HepG2 (cell line): Measurements from ENCODE around the gene IL15. TPM values are rescaled to one million over a fixed set of nuclear protein-coding genes. Genes with fewer than 3 reads are reported as not detected.

ENCODE experiments used
- ATAC-seq: fragments of 200-7000 bp; cut with Tn5 transposase; 3 replicates; pipeline ENCODE4 v1.9.1; 2020; ENCODE audit warnings: mild to moderate bottlenecking, moderate library complexity
- BruUV-seq: library from RNA; stranded (reverse); fragments of 400-500 nt; replicated peaks from 2 replicates; lab custom pipeline; 2021; lab: Mats Ljungman, UMichigan
- CTCF ChIA-PET: fragments of 300-600 bp; formaldehyde crosslinking; extraction: SDS; loops from one replicate; lab custom pipeline; 2021; ENCODE audit warnings: low total read pairs, inconsistent platforms, low intra/inter-chr PET ratio; lab: Yijun Ruan, JAX
- POLR2A ChIA-PET: fragments of 350-600 bp; sonication (Branson Sonifier 250); formaldehyde crosslinking; loops from one replicate; lab custom pipeline; 2020; ENCODE audit warnings: antibody characterized with exemption, inconsistent platforms; lab: Yijun Ruan, JAX
- DNase-seq: peaks from one replicate; pipeline ENCODE4 v3.0.0-alpha.2; 2015; ENCODE audit warnings: low spot score
- FAIRE-seq: peaks from 3 replicates; lab custom pipeline; 2011; peaks lifted over from hg19 to GRCh38; lab: Jason Lieb, UNC
- H2AFZ ChIP-seq: one replicate; pipeline ENCODE4 v1.6.1; 2011; ENCODE audit warnings: low read length, inconsistent platforms
- H3K27ac ChIP-seq: fragments of 300-600 bp; 3 replicates; pipeline ENCODE4 v1.8.0; 2011; ENCODE audit warnings: mixed run types, mild to moderate bottlenecking, mixed read lengths, low read length, inconsistent platforms; ENCODE audit not compliant: insufficient read depth; ENCODE audit errors: extremely low read length
- H3K27me3 ChIP-seq, 2 experiments: fragments of 200-600 bp in 1 of 2; 2 replicates in 1 of 2; 3 replicates in 1 of 2; pipeline versions ENCODE4 v1.6.0 to v1.8.0; 2011; ENCODE audit warnings: low read length in 2 of 2, mild to moderate bottlenecking in 2 of 2, moderate library complexity in 2 of 2, inconsistent platforms in 1 of 2; ENCODE audit not compliant: insufficient read depth in 2 of 2, control insufficient read depth in 1 of 2
- H3K36me3 ChIP-seq, 2 experiments: fragments of 200-600 bp in 1 of 2; replicated peaks in 1 of 2; 2 replicates in 1 of 2; 3 replicates in 1 of 2; pipeline versions ENCODE4 v1.5.1 to v1.8.0; 2011; ENCODE audit warnings: low read length in 2 of 2, inconsistent platforms in 1 of 2; ENCODE audit not compliant: insufficient read depth in 2 of 2, control insufficient read depth in 1 of 2
- H3K4me1 ChIP-seq: 2 replicates; pipeline ENCODE4 v1.5.1; 2012; ENCODE audit warnings: low read length, inconsistent platforms; ENCODE audit not compliant: insufficient read depth
- H3K4me2 ChIP-seq: 2 replicates; pipeline ENCODE4 v1.6.0; 2011; ENCODE audit warnings: low read depth, low read length, inconsistent platforms
- H3K4me3 ChIP-seq, 3 experiments: fragments of 200-600 bp in 1 of 3; sonication (generic), shearing (Covaris generic) in 1 of 3; replicated peaks in 1 of 3; 2 replicates each; pipeline ENCODE4 v1.5.1; 2011 to 2016; ENCODE audit warnings: low read length in 3 of 3, inconsistent platforms in 2 of 3, low read depth in 2 of 3, mild to moderate bottlenecking in 2 of 3, control low read depth in 1 of 3, mixed read lengths in 1 of 3; ENCODE audit not compliant: insufficient read depth in 1 of 3
- H3K79me2 ChIP-seq: one replicate; pipeline ENCODE4 v1.6.1; 2011; ENCODE audit warnings: low read length, inconsistent platforms; ENCODE audit not compliant: insufficient read depth
- H3K9ac ChIP-seq: 2 replicates; pipeline ENCODE4 v1.6.0; 2011; ENCODE audit warnings: mild to moderate bottlenecking, low read depth, low read length, inconsistent platforms; ENCODE audit not compliant: insufficient read depth
- H3K9me3 ChIP-seq: 2 replicates; pipeline ENCODE4 v1.5.1; 2012; ENCODE audit warnings: mild to moderate bottlenecking, low read length
- H4K20me1 ChIP-seq: 2 replicates; pipeline ENCODE4 v1.6.0; 2011; ENCODE audit warnings: inconsistent platforms, mild to moderate bottlenecking, low read length, moderate library complexity; ENCODE audit not compliant: insufficient read depth
- AGO2 ChIP-seq: fragments of 200-400 bp; formaldehyde crosslinking; optimal IDR thresholded peaks from 2 replicates; pipeline ENCODE3; 2017; ENCODE audit warnings: mild to moderate bottlenecking, low read depth, low read length, moderate library complexity
- AKAP8 ChIP-seq: sonication (generic); formaldehyde crosslinking; IDR thresholded peaks from 2 replicates; pipeline ENCODE4 v1.5.1; 2020; ENCODE audit warnings: mild to moderate bottlenecking, missing genetic modification reagents
- ARNTL ChIP-seq: sonication (generic); formaldehyde crosslinking; IDR thresholded peaks from 2 replicates; pipeline ENCODE4 v1.4.0; 2020; ENCODE audit warnings: mild to moderate bottlenecking, missing genetic modification reagents
- CBFB ChIP-seq: sonication (generic); formaldehyde crosslinking; IDR thresholded peaks from 2 replicates; pipeline ENCODE4 v1.4.0; 2020; ENCODE audit warnings: missing genetic modification reagents
- KDM3A ChIP-seq: IDR thresholded peaks from 2 replicates; pipeline ENCODE4 v1.6.1; 2018; ENCODE audit warnings: low read depth, missing compliant biosample characterization
- MED8 ChIP-seq: sonication (generic); formaldehyde crosslinking; IDR thresholded peaks from 2 replicates; pipeline ENCODE4 v1.8.1; 2023; ENCODE audit warnings: mild to moderate bottlenecking, missing genetic modification reagents; ENCODE audit not compliant: insufficient replicate concordance
- NRL ChIP-seq: sonication (generic); formaldehyde crosslinking; IDR thresholded peaks from 2 replicates; pipeline ENCODE4 v1.5.0; 2020; ENCODE audit warnings: missing genetic modification reagents, mild to moderate bottlenecking, moderate library complexity, borderline replicate concordance
- TBX3 ChIP-seq: fragments of 450-650 bp; IDR thresholded peaks from 2 replicates; pipeline ENCODE4 v1.6.1; 2017; ENCODE audit warnings: antibody characterized with exemption, mild to moderate bottlenecking, inconsistent platforms, borderline replicate concordance
- TSC22D2 ChIP-seq: sonication (generic); formaldehyde crosslinking; IDR thresholded peaks from 2 replicates; pipeline ENCODE4 v1.5.1; 2020; ENCODE audit warnings: missing genetic modification reagents, mild to moderate bottlenecking, borderline replicate concordance
- ZKSCAN5 ChIP-seq: sonication (generic); formaldehyde crosslinking; IDR thresholded peaks from 2 replicates; pipeline ENCODE4 v1.5.1; 2020; ENCODE audit warnings: mild to moderate bottlenecking, missing genetic modification reagents
- ZNF282 ChIP-seq: fragments of 450-650 bp; IDR thresholded peaks from 2 replicates; pipeline ENCODE4 v1.6.1; 2018; ENCODE audit not compliant: partially characterized antibody
- ZNF292 ChIP-seq: sonication (generic); formaldehyde crosslinking; IDR thresholded peaks from 2 replicates; pipeline ENCODE4 v1.8.1; 2022; ENCODE audit warnings: mild to moderate bottlenecking, low read depth, missing genetic modification reagents, borderline replicate concordance
- in situ Hi-C: cut with HindIII; loops from 2 replicates; pipeline ENCODE4 v1.10.0; 2017; ENCODE audit warnings: low pct_unique_long_range_greater_than_20kb; ENCODE audit not compliant: extremely low pct_ligation_motif_present
- intact Hi-C: fragments of 100-400 bp; cut with micrococcal nuclease; formaldehyde crosslinking; loops from one replicate; pipeline ENCODE4 v1.10.0; 2022; ENCODE audit not compliant: unreplicated experiment
- polyA plus RNA-seq, 8 experiments: library from polyadenylated mRNA; depleted of rRNA in 3 of 8; stranded (reverse) in 7 of 8; unstranded in 1 of 8; fragments of >200 nt; fragmentation: Illumina TruSeq in 4 of 8; extraction: Trizol in 4 of 8; gene quantifications; 2 replicates each; pipeline versions ENCODE4 v1.2.1 to v1.2.3, GENCODE V29; 2011 to 2016; ENCODE audit warnings: low read depth in 4 of 8, missing spikeins in 1 of 8, mixed read lengths in 1 of 8; ENCODE audit not compliant: insufficient read depth in 1 of 8
- total RNA-seq, 5 experiments: library from RNA; depleted of rRNA; stranded (reverse); fragments of >200 nt; fragmentation: Illumina TruSeq; extraction: Trizol; gene quantifications; 2 replicates each; pipeline ENCODE4 v1.2.3, GENCODE V29; 2016; ENCODE audit warnings: low read depth in 1 of 5
- TF ChIP-seq, protein P1 (sequence below): sonication (generic); formaldehyde crosslinking; conservative IDR thresholded peaks from 2 replicates; pipeline ENCODE4 v1.4.0; 2020; ENCODE audit warnings: mild to moderate bottlenecking, missing genetic modification reagents, moderate library complexity

The IL15 gene
- total and polyA plus RNA-seq, 2 of the 13 experiments (the other 11 are each of a cell fraction or from before 2014, with no cell fraction given) = 0.12 to 0.24 TPM

DNA sequence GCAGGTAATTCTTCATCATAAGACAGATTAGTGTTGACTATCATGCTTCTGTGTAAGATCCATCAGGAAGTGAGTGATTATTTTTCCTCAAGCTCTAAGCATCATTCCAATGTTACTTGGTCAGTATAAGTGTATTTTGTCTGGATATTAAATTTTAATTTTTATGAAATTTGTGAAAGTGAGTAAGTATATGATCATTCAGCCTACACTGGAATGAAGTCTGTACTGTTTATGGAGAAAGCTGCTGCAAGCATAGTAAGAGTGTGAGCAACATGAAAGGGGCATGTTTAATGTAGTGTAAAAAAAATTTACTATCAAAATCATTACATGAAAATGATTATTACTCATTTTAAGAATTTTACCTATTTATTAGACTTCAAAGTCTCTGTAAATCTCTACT, 84.8 kb downstream of the IL15 start:
- no peak for TF ChIP-seq TBX3
- no peak for TF ChIP-seq ARNTL (CRISPR knock-in tag)
- TF ChIP-seq MED8 = no peak
- no peak for TF ChIP-seq ZKSCAN5 (CRISPR knock-in tag)
- no peak for TF ChIP-seq TSC22D2 (CRISPR knock-in tag)
- no peak for TF ChIP-seq AGO2
- no peak for TF ChIP-seq KDM3A (CRISPR knock-in tag)
- no peak for TF ChIP-seq ZNF282
- no peak for TF ChIP-seq AKAP8
- no peak for TF ChIP-seq NRL (CRISPR knock-in tag)
- TF ChIP-seq, protein P1, sequence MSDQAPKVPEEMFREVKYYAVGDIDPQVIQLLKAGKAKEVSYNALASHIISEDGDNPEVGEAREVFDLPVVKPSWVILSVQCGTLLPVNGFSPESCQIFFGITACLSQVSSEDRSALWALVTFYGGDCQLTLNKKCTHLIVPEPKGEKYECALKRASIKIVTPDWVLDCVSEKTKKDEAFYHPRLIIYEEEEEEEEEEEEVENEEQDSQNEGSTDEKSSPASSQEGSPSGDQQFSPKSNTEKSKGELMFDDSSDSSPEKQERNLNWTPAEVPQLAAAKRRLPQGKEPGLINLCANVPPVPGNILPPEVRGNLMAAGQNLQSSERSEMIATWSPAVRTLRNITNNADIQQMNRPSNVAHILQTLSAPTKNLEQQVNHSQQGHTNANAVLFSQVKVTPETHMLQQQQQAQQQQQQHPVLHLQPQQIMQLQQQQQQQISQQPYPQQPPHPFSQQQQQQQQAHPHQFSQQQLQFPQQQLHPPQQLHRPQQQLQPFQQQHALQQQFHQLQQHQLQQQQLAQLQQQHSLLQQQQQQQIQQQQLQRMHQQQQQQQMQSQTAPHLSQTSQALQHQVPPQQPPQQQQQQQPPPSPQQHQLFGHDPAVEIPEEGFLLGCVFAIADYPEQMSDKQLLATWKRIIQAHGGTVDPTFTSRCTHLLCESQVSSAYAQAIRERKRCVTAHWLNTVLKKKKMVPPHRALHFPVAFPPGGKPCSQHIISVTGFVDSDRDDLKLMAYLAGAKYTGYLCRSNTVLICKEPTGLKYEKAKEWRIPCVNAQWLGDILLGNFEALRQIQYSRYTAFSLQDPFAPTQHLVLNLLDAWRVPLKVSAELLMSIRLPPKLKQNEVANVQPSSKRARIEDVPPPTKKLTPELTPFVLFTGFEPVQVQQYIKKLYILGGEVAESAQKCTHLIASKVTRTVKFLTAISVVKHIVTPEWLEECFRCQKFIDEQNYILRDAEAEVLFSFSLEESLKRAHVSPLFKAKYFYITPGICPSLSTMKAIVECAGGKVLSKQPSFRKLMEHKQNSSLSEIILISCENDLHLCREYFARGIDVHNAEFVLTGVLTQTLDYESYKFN = no peak
- no peak for TF ChIP-seq ZNF292
- TF ChIP-seq CBFB (CRISPR knock-in tag) = no peak
- FAIRE-seq = no peak
- no peak for DNase-seq
- H3K9ac ChIP-seq = no peak overlapping the region
- no peak for ATAC-seq
- H2AFZ ChIP-seq = no peak overlapping the region
- H3K9me3 ChIP-seq = no peaks in the 10 kb centered on the region
- no peak overlapping the region for H3K4me2 ChIP-seq
- in situ Hi-C loops = no loop called here
- H3K36me3 ChIP-seq = no peaks in the 10 kb centered on the region
- BruUV-seq = no TSS peak
- ChIA-PET CTCF (no interaction called here), POLR2A (no interaction called here)
- H3K79me2 ChIP-seq = no peaks in the 10 kb centered on the region
- intact Hi-C loops = no loop called here
- H4K20me1 ChIP-seq = no peaks in the 10 kb centered on the region
- H3K27me3 ChIP-seq = no peaks in the 10 kb centered on the region
- H3K4me1 ChIP-seq = no peaks in the 10 kb centered on the region
- no peak overlapping the region for H3K27ac ChIP-seq
- H3K4me3 ChIP-seq = no peak overlapping the region
